ENCODE results near the gene GRIA3. TPM values are rescaled to one million over a fixed set of nuclear protein-coding genes. Genes with fewer than 3 reads are reported as not detected.

Gene GRIA3
- total RNA-seq, 1 donor from 2014 or later: not detected

DNA sequence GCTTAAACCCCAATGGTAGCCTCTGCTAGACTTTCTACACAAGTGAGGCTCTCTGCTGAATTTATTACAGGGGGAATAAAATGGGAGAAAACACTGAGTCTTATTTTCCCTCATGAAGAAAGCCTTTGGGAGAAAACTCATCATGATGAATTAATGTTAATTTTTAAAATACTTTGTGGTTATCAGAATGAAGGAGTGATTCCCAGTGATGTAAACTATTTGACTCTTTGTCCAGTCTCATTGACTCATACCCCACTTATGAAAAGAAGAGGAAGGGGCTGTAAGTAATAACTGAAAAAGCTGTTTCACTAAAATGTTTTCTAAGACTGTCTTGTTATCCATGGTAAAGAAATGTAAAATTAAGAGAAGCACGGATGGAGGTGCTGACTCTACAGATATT lies 208.8 kb downstream of the GRIA3 start:
- no peak for ATAC-seq
- intact Hi-C loops (cut with DNase I): no loop called here
- Histone ChIP-seq H3K27me3 (no peaks in the 10 kb centered on the region), H3K27ac (no peak overlapping the region), H3K4me1 (no peaks in the 10 kb centered on the region), H3K9me3 (no peaks in the 10 kb centered on the region), H3K4me3 (no peak overlapping the region), H3K36me3 (no peaks in the 10 kb centered on the region)
- TF ChIP-seq, protein P1, sequence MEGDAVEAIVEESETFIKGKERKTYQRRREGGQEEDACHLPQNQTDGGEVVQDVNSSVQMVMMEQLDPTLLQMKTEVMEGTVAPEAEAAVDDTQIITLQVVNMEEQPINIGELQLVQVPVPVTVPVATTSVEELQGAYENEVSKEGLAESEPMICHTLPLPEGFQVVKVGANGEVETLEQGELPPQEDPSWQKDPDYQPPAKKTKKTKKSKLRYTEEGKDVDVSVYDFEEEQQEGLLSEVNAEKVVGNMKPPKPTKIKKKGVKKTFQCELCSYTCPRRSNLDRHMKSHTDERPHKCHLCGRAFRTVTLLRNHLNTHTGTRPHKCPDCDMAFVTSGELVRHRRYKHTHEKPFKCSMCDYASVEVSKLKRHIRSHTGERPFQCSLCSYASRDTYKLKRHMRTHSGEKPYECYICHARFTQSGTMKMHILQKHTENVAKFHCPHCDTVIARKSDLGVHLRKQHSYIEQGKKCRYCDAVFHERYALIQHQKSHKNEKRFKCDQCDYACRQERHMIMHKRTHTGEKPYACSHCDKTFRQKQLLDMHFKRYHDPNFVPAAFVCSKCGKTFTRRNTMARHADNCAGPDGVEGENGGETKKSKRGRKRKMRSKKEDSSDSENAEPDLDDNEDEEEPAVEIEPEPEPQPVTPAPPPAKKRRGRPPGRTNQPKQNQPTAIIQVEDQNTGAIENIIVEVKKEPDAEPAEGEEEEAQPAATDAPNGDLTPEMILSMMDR (IDR thresholded peaks at IDR 0.05): no peak
- no peak for DNase-seq

DNA sequence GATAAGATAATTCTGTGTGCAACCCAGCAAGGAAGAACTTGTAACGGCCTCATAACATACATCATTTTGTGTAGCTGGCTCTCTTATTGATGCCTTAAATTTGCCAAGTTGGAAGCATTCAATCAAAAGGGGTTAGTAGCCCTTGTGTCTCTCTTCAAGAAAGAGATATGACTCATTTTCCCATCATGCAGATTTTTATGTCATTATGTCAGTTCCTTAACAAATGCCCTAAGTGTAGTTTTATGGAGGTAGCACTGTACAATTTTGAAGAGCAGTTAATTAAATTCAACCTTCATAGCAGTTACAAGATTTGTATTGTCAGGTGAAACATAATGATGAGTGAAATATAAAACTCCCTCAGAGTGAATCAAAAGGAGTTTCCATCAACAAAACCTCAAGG lies 215.6 kb downstream of the GRIA3 start:
- DNase-seq: no peak
- TF ChIP-seq, protein P1 (IDR thresholded peaks at IDR 0.05): no peak
- H3K36me3 ChIP-seq: no peaks in the 10 kb centered on the region
- H3K27me3 ChIP-seq: no peaks in the 10 kb centered on the region
- no peak overlapping the region for H3K4me3 ChIP-seq
- H3K27ac ChIP-seq: no peak overlapping the region
- ATAC-seq: no peak
- no peaks in the 10 kb centered on the region for H3K9me3 ChIP-seq
- intact Hi-C loops (cut with DNase I): no loop called here
- H3K4me1 ChIP-seq: no peaks in the 10 kb centered on the region

DNA sequence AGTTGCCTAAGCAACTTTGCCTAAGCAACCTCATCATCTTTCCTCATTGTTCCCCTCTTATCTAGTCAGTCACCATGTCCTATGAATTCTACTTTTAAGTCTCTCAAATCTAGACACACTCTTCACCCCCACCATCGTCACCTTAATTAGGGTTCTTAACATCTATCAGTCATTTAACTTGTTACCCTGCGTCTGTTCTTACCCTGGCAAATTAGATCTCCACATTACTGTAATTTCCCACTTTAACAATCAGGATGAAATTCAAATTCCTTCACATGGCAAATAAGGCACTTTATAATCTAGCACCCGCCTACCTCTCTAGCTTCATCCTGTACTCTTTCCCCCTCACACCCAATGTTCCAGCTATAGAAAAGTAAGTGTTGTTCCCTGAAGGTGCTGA lies 221.2 kb downstream of the GRIA3 start:
- DNase-seq: no peak
- TF ChIP-seq, protein P1 (IDR thresholded peaks at IDR 0.05): no peak
- intact Hi-C loops (cut with DNase I): no loop called here
- H3K27me3 ChIP-seq: no peaks in the 10 kb centered on the region
- ATAC-seq: no peak
- no peak overlapping the region for H3K4me3 ChIP-seq
- H3K9me3 ChIP-seq: no peaks in the 10 kb centered on the region
- H3K36me3 ChIP-seq: no peaks in the 10 kb centered on the region
- no peaks in the 10 kb centered on the region for H3K4me1 ChIP-seq
- H3K27ac ChIP-seq: no peak overlapping the region

DNA sequence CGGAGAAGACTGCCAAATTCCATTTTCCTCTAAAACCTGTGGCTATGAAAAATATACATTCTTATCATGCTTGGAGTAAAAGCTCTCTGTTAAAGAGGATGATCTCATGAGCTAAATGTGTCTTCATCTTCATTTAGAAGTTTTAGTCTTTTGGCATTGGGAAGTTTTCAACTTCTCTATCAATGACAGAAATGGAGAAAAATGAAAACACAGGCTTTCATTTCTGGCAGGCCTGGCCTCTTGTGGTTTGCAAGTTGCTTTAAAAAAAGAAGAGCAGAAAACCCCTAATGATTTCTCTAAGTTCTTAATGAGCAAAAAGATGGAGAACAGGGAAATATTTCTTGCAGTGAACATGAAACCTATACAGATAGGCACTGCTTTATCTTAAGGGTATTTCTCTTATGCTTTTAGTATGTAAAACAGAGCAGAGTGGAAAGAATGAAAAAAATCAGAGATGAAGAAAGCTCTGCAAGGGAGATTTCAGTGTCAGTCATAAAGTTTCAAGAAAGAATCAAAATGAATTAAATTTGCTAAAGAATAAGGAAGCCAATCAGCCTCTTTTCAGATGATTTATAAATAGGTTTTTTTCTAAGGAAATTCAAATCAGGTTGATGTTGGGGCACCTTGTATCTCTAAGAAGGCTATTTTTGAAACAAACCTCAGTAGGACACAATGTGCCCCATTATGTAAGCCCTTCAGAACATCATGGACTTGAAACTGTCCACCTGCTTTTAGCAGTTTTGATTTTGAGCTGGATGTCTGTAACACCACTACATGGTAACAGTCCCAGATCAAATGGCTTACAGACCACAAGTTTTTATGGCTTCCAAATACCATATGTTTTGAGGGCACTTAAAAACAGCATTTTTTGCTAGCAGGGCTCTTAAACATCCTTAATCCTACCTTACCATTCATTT lies 225.0 kb downstream of the GRIA3 start:
- no peaks in the 10 kb centered on the region for H3K27me3 ChIP-seq
- TF ChIP-seq, protein P1 (IDR thresholded peaks at IDR 0.05): no peak
- intact Hi-C loops (cut with DNase I): no loop called here
- H3K9me3 ChIP-seq: no peaks in the 10 kb centered on the region
- DNase-seq: no peak
- H3K27ac ChIP-seq: no peak overlapping the region
- no peak overlapping the region for H3K4me3 ChIP-seq
- ATAC-seq: no peak
- H3K36me3 ChIP-seq: no peaks in the 10 kb centered on the region
- H3K4me1 ChIP-seq: no peaks in the 10 kb centered on the region

DNA sequence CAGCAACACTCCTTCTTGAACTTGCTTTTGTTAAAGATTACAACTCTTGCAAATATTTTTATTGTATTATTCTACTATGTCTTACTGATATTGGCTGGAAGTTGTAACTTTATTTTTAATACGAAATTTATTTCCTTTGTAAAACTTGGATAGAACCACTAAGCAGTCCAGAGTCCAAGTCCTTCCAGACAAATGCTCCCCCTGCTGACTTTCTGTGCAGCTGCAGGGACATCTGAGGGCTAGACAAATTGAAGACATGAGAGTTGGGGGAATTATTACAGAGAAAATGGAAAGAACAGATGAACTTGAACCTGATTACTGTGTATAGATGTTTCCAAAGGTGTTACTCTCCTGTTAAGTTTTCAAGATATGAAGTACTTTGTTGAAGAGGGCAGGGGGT lies 238.8 kb downstream of the GRIA3 start:
- Histone ChIP-seq H3K27ac (no peak overlapping the region), H3K4me1 (no peaks in the 10 kb centered on the region), H3K27me3 (no peaks in the 10 kb centered on the region), H3K4me3 (no peak overlapping the region), H3K36me3 (no peaks in the 10 kb centered on the region), H3K9me3 (no peaks in the 10 kb centered on the region)
- TF ChIP-seq, protein P1 (IDR thresholded peaks at IDR 0.05): peak; percentile 53
- no peak for ATAC-seq
- intact Hi-C loops (cut with DNase I): no loop called here
- no peak for DNase-seq

Data from upper lobe of right lung (tissue), 1 donor.